Hepatocyte (in vitro differentiated cells): Measurements from ENCODE around the gene CORO2A.

Experiments used
- EZH2 ChIP-seq: fragments of 200-600 bp; sonication (generic); IDR thresholded peaks from 2 replicates; pipeline ENCODE4 v1.6.1; 2016; ENCODE audit warnings: antibody characterized with exemption, mild to moderate bottlenecking, borderline replicate concordance
- EZH2phosphoT487 ChIP-seq: fragments of 200-600 bp; sonication (generic); IDR thresholded peaks from one replicate; pipeline ENCODE4 v1.6.1; 2018; ENCODE audit warnings: antibody characterized with exemption, mild to moderate bottlenecking, low read depth, moderate library complexity; ENCODE audit not compliant: unreplicated experiment, severe bottlenecking
- TF ChIP-seq, protein P1 (sequence below): fragments of 200-600 bp; sonication (generic); IDR thresholded peaks from 2 replicates; pipeline ENCODE4 v1.5.1; 2016; ENCODE audit warnings: antibody characterized with exemption, mild to moderate bottlenecking; ENCODE audit not compliant: poor library complexity

DNA sequence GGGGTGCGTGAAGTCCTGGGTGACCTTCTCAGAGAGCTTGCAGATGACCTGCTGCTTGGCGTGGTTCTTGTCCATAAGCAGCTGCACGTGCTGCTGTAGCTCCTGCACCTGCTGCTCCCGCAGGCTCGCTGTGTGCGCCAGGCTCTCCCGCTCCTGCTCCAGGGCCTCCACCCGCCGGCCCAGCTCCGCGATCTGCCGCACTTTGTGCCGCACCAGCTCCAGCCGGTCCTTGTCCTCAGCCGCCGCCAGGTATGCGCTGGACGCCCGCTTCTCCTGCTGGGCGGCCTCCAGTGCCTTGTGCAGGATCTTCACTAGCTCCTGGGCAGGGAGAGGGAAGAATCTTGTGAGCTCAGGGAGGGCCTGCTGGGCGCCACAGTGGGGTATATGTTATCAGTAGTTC lies 28.5 kb upstream of the CORO2A start:
- TF ChIP-seq, protein P1, sequence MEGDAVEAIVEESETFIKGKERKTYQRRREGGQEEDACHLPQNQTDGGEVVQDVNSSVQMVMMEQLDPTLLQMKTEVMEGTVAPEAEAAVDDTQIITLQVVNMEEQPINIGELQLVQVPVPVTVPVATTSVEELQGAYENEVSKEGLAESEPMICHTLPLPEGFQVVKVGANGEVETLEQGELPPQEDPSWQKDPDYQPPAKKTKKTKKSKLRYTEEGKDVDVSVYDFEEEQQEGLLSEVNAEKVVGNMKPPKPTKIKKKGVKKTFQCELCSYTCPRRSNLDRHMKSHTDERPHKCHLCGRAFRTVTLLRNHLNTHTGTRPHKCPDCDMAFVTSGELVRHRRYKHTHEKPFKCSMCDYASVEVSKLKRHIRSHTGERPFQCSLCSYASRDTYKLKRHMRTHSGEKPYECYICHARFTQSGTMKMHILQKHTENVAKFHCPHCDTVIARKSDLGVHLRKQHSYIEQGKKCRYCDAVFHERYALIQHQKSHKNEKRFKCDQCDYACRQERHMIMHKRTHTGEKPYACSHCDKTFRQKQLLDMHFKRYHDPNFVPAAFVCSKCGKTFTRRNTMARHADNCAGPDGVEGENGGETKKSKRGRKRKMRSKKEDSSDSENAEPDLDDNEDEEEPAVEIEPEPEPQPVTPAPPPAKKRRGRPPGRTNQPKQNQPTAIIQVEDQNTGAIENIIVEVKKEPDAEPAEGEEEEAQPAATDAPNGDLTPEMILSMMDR: no peak
- TF ChIP-seq EZH2: no peak
- no peak for TF ChIP-seq EZH2phosphoT487
